Spinal cord (tissue), 10 donors: Measurements from ENCODE around the gene OPN1MW3. TPM values are rescaled to one million over a fixed set of nuclear protein-coding genes. Genes with fewer than 3 reads are reported as not detected.
"Not testable (repeated sequence)": the region's sequence is repeated elsewhere in the genome, so short reads cannot be mapped to it uniquely, and the experiment has no call there.

Experiments used
- DNase-seq, 6 donors: peaks; one replicate each; pipeline versions ENCODE4 v3.0.0 to v3.0.0-alpha.2; 2013 to 2015; ENCODE audit warnings: low spot score in 6 of 6, low read depth in 4 of 6
- H3K27ac ChIP-seq: one replicate; pipeline ENCODE4 v1.5.1; 2013; ENCODE audit warnings: low read depth, low read length, control low read depth
- H3K27me3 ChIP-seq: one replicate; pipeline ENCODE4 v1.6.1; 2013; ENCODE audit warnings: low read length; ENCODE audit not compliant: control insufficient read depth, insufficient read depth
- H3K36me3 ChIP-seq: one replicate; pipeline ENCODE4 v1.6.1; 2013; ENCODE audit warnings: low read length; ENCODE audit not compliant: control insufficient read depth, insufficient read depth
- H3K4me1 ChIP-seq: one replicate; pipeline ENCODE4 v1.6.1; 2013; ENCODE audit warnings: low read length; ENCODE audit not compliant: control insufficient read depth, insufficient read depth
- H3K4me3 ChIP-seq: one replicate; pipeline ENCODE4 v1.5.1; 2013; ENCODE audit warnings: low read depth, low read length, control low read depth
- H3K9me3 ChIP-seq: one replicate; pipeline ENCODE4 v1.6.1; 2013; ENCODE audit warnings: low read length; ENCODE audit not compliant: control insufficient read depth, insufficient read depth
- WGBS: methylation state at CpG from one replicate; pipeline ENCODE4 v1.1.5; 2013; ENCODE audit warnings: missing lambda C conversion rate; ENCODE audit not compliant: insufficient coverage; 5-methylcytosine and 5-hydroxymethylcytosine counted together
- long read RNA-seq, 4 donors: transcript quantifications; one replicate each; lab custom pipeline, GENCODE V29; 2026
- polyA plus RNA-seq, 2 donors: library from polyadenylated mRNA; unstranded; fragments of 120-200 nt; gene quantifications; one replicate each; pipeline ENCODE4 v1.2.1, GENCODE V29; 2013; ENCODE audit not compliant: insufficient read length in 2 of 2
- total RNA-seq, 2 donors: library from RNA; depleted of rRNA in 1 of 2; stranded (reverse); fragments of 120-200 nt in 1 of 2; fragments of >200 nt in 1 of 2; gene quantifications; one replicate each; pipeline versions ENCODE4 v1.2.3 to v1.2.4, GENCODE V29; 2013 to 2014
- donor health status: healthy.

The OPN1MW3 gene
- total RNA-seq, result not detected
- polyA plus RNA-seq, result not detected
- long read RNA-seq, donor 1, result 0 reads
- long read RNA-seq, donor 2, result 0 reads
- long read RNA-seq, donor 3, result 0 reads
- long read RNA-seq, donor 4, result 0 reads

- not testable (repeated sequence) for H3K27ac ChIP-seq, DNase-seq, H3K4me3 ChIP-seq, H3K36me3 ChIP-seq, H3K9me3 ChIP-seq, H3K27me3 ChIP-seq, H3K4me1 ChIP-seq
- no CpG with 5 or more reads among the region's 17 CpGs for whole genome bisulfite sequencing
These were observed at the start of gene OPN1MW3 for GRCh38 chrX:154257282-154257681. OPN1MW3 (plus strand) TSS chrX:154257582; CDS start chrX:154257620, 38 bp downstream.

DNA sequence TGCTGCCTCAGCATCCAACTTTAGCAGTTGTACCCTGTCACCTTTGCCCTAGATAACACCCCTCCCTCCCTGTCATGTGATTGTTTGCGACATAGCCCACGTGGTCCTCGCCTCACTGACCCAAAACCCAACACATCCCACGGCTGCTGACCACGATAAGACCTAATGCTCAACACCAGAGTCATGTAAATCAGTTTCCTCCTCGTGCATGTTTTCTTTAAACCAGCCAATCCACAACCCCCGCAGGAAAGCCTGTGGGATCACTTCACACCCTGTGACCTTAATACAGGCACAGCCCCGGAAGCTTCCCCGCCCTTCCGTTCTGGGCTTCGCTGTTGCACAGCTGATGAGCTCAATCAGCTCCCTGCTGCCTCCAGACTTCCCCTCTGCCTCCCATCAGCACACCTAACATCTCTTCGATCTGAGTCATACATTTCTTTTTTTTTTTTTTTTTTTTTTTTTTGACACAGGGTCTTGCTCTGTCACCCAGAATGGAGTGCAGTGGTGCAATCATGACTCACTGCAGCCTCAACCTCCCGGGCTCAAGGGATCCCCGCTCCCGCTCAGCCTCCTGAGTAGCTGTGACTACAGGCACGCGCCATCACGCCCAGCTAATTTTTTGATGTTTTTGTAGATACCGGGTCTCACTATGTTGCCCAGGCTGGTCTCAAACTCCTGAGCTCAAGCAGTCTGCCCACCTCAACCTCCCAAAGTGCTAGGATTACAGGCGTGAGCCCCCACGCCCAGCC, 47.5 kb upstream of the OPN1MW3 start:
- H3K36me3 ChIP-seq, result not testable (repeated sequence)

DNA sequence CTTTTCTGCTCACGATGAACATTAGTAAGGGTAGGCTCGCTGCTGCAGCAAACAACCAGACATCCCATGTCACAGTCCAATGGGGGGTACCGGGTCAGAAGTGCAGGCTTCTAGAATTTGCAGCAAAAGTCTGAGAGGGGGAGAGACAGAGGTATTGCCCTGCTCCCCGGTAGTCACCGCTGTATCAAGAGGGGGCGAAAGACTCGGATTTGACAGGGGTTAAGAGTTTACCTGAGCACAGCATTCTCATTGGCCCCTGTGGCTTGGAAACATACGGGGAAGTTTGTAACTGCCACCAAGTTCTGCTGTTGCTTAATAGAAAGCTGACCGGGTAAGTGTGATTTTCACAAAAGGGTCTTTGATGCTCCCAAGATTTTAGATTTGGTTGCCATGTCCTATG, 46.3 kb upstream of the OPN1MW3 start:
- H3K9me3 ChIP-seq, H3K36me3 ChIP-seq, H3K4me1 ChIP-seq, H3K4me3 ChIP-seq, H3K27me3 ChIP-seq, H3K27ac ChIP-seq, DNase-seq: not testable (repeated sequence)
- WGBS, result 80% methylated on average over 4 of the region's 9 CpGs

More for the DNA sequence above, 47.5 kb upstream of the OPN1MW3 start:
- H3K27me3 ChIP-seq, H3K9me3 ChIP-seq, H3K27ac ChIP-seq, H3K4me1 ChIP-seq, H3K4me3 ChIP-seq, DNase-seq: not testable (repeated sequence)
- no CpG with 5 or more reads among the region's 21 CpGs for WGBS

GRCh38 chrX:154211499-154211898, 45.9 kb upstream of the OPN1MW3 start:
- H3K36me3 ChIP-seq, H3K9me3 ChIP-seq, H3K27me3 ChIP-seq, H3K27ac ChIP-seq, H3K4me3 ChIP-seq, H3K4me1 ChIP-seq, DNase-seq: not testable (repeated sequence)
- no CpG with 5 or more reads among the region's 10 CpGs for WGBS

DNA sequence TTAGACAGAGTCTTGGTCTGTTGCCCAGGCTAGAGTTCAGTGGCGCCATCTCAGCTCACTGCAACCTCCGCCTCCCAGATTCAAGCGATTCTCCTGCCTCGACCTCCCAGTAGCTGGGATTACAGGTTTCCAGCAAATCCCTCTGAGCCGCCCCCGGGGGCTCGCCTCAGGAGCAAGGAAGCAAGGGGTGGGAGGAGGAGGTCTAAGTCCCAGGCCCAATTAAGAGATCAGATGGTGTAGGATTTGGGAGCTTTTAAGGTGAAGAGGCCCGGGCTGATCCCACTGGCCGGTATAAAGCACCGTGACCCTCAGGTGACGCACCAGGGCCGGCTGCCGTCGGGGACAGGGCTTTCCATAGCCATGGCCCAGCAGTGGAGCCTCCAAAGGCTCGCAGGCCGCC, 37.9 kb upstream of the OPN1MW3 start, which contains the start of gene OPN1MW2:
TSS of gene OPN1MW2 (plus strand) at position 301 of the 400 bp plus-strand sequence. CDS start at position 361, 60 bp downstream.
- not testable (repeated sequence) for H3K4me1 ChIP-seq, H3K27ac ChIP-seq, DNase-seq, H3K9me3 ChIP-seq, H3K27me3 ChIP-seq, H3K36me3 ChIP-seq, H3K4me3 ChIP-seq
- WGBS, result no CpG with 5 or more reads among the region's 16 CpGs

DNA sequence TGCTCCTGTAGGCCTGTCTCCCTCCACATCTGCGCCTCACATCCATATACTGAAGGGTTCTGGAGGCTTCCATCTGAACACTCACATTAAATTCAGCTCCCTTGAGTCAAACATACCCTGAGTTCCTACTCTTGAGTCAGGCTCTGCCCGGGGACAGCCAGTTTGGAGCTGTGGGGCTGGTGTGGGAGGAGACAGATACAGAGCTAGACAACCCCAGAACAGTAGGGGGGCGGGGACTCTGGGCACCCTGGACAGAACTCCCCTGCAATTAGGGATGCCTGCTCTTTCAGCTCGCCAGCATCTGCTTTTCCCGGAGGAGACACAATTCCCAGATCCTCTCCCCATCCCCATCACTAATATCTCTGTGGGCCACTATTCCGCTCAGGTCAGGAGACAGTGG, 32.1 kb upstream of the OPN1MW3 start:
- H3K4me1 ChIP-seq, DNase-seq, H3K36me3 ChIP-seq, H3K27ac ChIP-seq, H3K27me3 ChIP-seq, H3K4me3 ChIP-seq, H3K9me3 ChIP-seq: not testable (repeated sequence)
- no CpG with 5 or more reads among the region's 6 CpGs for WGBS

- not testable (repeated sequence) for H3K27me3 ChIP-seq, H3K27ac ChIP-seq, H3K4me1 ChIP-seq, H3K36me3 ChIP-seq, H3K4me3 ChIP-seq, DNase-seq, H3K9me3 ChIP-seq
- WGBS, result no CpG with 5 or more reads among the region's 9 CpGs
These were observed 30.7 kb upstream of the OPN1MW3 start for GRCh38 chrX:154226706-154227105.

DNA sequence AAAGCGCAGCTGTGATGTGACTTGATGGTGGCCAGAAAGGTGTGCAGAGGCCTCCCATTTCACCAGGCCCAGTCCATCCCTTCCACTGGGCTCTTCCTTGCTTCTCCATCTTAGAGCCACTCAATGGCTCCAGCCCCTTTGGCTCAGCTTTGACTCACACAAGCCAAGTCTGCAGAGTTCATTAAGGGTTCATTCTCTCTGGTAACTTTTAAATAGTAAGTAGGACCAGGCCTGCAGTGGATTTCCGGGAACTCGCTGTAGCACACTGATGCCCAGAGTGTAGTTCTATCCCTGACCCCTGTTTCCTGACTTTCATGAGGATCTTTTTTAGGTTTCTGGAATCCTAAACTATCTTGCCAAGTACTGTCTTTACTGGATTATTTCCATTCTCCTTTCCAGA, 25.9 kb upstream of the OPN1MW3 start:
- DNase-seq, H3K4me1 ChIP-seq, H3K9me3 ChIP-seq, H3K4me3 ChIP-seq, H3K27me3 ChIP-seq, H3K27ac ChIP-seq, H3K36me3 ChIP-seq: not testable (repeated sequence)
- WGBS, result no CpG with 5 or more reads among the region's 3 CpGs

DNA sequence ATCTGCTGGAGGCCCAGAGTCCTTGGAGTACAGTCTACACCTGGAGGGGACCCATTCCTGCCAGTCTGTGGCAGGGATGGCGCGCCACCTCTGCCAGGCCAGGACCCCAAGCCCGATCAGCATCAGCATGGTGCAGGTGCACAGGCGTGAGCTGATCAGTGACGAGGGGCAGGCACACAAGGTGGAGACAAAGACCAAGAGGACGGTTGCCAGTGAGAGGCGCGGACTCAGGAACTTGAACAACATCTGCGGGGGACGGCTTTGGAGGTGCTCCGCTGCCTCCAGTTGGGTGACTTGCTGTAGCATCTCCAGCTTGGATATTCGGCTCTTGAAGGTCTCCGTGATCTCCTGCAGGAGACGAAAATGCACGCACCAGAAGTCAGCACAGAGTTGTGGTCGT, 23.8 kb upstream of the OPN1MW3 start:
- WGBS, result no CpG with 5 or more reads among the region's 16 CpGs
- DNase-seq, H3K4me3 ChIP-seq, H3K36me3 ChIP-seq, H3K4me1 ChIP-seq, H3K9me3 ChIP-seq, H3K27me3 ChIP-seq, H3K27ac ChIP-seq: not testable (repeated sequence)

GRCh38 chrX:154238939-154239559, 18.3 kb upstream of the OPN1MW3 start:
- no CpG with 5 or more reads among the region's 11 CpGs for whole genome bisulfite sequencing
- not testable (repeated sequence) for DNase-seq, H3K4me3 ChIP-seq, H3K27ac ChIP-seq, H3K4me1 ChIP-seq, H3K27me3 ChIP-seq, H3K9me3 ChIP-seq, H3K36me3 ChIP-seq
